GM12865 (cell line): ENCODE results near the gene HSD17B1.

Experiments
- DNase-seq: peaks from one replicate; pipeline ENCODE4 v3.0.0; 2010; ENCODE audit warnings: low read depth
- H3K4me3 ChIP-seq: 2 replicates; pipeline ENCODE4 v1.5.1; 2011; ENCODE audit warnings: mild to moderate bottlenecking, low read depth, low read length, control low read depth
- CTCF ChIP-seq: IDR thresholded peaks from 2 replicates; pipeline ENCODE4 v1.5.1; 2011; ENCODE audit warnings: low read length, control low read depth, low read depth, inconsistent platforms; ENCODE audit not compliant: insufficient read depth; ENCODE audit errors: missing control alignments

The HSD17B1 gene

DNA sequence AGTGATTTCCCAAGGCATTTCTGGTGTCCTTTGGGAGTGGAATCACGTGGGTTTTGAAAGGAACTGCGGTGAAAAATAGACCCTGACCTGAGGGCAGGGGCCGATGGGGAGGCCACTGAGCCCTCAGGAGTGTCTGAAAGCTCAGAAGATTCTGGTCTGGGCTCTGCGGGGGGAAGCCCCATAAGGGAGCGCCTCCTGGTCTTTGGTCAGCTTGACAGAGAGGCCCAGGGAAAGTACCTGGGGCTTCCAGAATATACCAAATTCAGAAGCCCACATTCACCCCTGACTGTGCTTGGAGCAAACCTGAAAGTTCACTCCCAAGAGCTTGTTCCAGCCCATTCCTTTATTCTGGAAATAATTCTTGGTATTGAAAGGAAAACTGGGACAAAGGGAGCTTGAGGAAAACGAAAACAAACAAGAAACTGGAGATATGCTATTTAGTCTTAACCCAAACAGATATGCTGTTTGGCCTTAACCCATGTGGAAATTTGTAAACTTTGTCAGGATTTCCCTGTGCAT is 39.9 kb upstream of the HSD17B1 start:
- no peak for TF ChIP-seq CTCF
- no peak overlapping the region for H3K4me3 ChIP-seq
- DNase-seq = peak; percentile 64

DNA sequence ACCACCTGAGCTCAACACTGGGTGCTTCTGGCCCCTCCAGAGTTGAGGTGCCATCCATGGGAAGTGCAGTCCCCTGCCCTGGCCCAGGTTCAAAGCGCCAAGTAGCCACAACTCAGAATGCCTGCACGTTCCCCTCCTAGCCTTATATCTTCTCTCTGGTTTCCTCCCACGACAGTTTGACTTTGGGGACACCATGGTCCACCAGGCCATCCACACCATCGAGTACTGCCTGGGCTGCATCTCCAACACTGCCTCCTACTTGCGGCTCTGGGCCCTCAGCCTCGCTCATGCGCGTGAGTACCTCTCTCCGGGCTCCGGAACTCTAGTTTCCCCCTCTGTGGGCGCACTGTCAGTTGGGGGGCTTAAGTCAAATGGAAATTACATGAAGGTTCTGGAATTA is 39.0 kb upstream of the HSD17B1 start:
- no peak overlapping the region for H3K4me3 ChIP-seq
- no peak for DNase-seq
- no peak for TF ChIP-seq CTCF

GRCh38 chr17:42514279-42514678 is 38.4 kb upstream of the HSD17B1 start:
- no peak for TF ChIP-seq CTCF
- no peak overlapping the region for H3K4me3 ChIP-seq
- DNase-seq = no peak

GRCh38 chr17:42514867-42515266 is 37.9 kb upstream of the HSD17B1 start:
- no peak overlapping the region for H3K4me3 ChIP-seq
- DNase-seq = no peak
- no peak for TF ChIP-seq CTCF

- peak; percentile 91 for TF ChIP-seq CTCF
- H3K4me3 ChIP-seq = no peak overlapping the region
- peak; percentile 72 for DNase-seq
Measured at GRCh38 chr17:42517516-42517915, 35.2 kb upstream of the HSD17B1 start.

DNA sequence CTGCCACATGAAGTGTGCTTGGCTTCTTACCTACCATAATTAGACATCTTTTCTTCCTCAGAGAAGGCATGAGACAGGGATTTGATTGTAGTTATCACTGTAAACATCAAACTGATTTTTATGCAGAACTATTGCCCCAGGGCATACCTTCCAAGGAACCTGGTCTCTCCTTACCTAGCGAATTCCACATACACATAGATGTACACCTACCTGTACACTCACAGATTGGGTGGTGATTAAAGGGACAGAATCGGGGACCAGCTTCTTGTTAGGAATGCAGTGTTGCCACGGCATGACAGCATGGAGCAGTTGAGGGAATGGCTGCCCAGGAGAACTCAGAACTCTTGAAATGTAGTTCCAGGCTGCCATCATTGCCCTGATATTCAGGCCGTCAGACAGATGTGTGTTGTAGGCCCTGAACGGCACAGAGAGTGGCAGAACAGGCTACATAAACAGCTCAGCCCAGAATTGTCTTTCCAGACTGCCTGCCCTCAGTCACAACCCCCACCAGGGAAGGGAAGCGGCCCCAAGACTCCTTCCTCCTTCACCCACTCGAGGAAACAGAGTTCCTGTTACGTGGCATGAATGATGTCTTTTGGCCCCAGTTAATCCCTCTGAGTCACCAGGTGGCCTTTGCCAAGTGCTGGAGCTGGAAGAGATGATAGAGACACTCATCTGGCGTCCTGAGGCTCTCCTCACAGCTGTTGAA is 34.5 kb upstream of the HSD17B1 start:
- DNase-seq = no peak
- TF ChIP-seq CTCF = no peak
- H3K4me3 ChIP-seq = no peak overlapping the region
